HG03520 (cell line): ENCODE results near the gene NUAK2.

Source experiments
- ATAC-seq: cut with Tn5 transposase; IDR thresholded peaks from one replicate; pipeline ENCODE4 v1.9.1; 2021; ENCODE audit warnings: mild to moderate bottlenecking, moderate library complexity; ENCODE audit not compliant: unreplicated experiment

NUAK2 gene

GRCh38 chr1:205348554-205349487 is 27.3 kb upstream of the NUAK2 start:
- ATAC-seq: no peak

GRCh38 chr1:205346956-205347574 is 25.5 kb upstream of the NUAK2 start:
- ATAC-seq: no peak

- ATAC-seq: no peak
Observed at GRCh38 chr1:205345761-205346160, 24.2 kb upstream of the NUAK2 start.

DNA sequence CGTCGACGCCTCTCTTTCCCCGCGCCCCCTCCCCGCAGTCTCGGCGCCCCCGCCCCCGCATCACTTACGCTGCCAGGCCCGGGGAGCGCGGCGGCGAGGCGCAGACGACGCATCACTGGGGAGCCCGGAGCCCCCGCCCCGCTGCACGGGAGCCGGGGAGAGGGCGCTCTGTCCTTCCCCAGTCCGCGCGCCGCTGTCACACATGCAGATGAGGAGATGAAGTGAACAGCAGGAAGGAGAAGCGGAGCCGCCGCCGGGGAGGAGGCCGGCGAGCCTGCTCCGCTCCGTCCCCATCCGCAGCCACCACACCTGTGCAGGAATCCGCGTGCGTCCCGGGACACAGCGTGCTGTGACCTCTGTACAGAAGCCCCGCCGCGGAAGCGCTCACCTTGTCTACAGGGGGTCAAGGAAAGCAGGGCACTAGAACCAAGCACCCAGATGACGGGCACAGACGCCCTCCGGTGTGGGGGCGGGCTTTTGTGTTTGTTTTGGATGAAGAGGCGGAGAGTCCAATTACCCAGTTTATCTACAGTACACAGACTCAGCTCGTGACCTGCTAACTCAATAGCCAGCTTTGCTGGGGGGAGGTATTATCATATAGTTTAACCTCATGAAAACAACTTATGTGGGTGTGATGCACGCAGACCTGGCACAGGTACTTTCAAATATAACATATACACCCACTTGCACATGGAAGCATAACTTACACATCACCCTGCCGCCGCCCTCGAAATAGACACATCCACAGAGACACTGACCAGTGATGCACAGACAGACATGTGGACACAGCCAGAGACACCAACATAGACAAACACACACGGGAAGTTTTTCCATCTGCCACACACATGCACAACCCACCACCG is 22.8 kb upstream of the NUAK2 start:
- no peak for ATAC-seq

- ATAC-seq: no peak
Observed at GRCh38 chr1:205343431-205344065, 22.0 kb upstream of the NUAK2 start.

- ATAC-seq: no peak
Observed at GRCh38 chr1:205342986-205343385, 21.4 kb upstream of the NUAK2 start.

DNA sequence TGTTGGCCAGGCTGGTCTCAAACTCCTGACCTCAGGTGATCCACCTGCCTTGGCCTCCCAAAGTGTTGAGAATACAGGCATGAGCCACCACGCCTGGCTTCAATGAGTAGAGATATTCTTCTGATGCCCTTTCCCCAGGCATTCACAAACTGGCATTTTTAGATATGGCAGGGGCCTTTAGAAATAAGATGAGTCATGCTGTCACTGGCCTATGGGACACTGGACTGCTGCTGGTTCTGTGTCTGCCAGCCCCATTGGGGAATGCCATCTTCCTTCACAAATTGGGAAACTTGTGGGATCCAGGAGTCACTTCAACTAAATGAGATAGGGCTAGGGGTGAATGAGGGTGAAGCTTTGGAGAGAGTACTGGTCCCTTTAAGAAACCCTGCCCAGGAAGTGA is 19.1 kb upstream of the NUAK2 start:
- ATAC-seq: no peak

GRCh38 chr1:205339717-205340116 is 18.2 kb upstream of the NUAK2 start:
- peak; percentile 90 for ATAC-seq

- no peak for ATAC-seq
Observed at GRCh38 chr1:205339197-205339702, 17.7 kb upstream of the NUAK2 start.

DNA sequence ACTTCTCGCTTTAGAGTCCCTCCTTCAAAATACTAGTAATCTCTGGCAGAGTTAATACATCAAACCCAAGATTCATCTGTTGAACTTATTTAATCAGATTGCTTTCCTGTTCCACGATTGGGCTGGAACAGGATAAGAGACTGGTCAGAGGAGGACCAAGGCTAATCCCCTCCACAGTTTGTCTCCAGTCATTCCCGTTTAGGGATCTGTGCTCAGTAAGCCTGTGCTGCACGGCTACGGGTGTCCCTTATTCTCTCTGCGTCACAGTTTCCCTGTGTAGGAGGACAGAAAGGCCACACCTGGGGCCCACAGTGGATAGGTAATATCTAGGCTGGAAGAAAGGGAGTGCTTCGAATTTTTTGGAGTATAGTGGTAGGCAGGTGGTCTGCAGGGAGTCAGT is 16.5 kb upstream of the NUAK2 start:
- ATAC-seq: no peak

GRCh38 chr1:205337481-205337880 is 15.9 kb upstream of the NUAK2 start:
- no peak for ATAC-seq

GRCh38 chr1:205335692-205336091 is 14.1 kb upstream of the NUAK2 start:
- no peak for ATAC-seq

DNA sequence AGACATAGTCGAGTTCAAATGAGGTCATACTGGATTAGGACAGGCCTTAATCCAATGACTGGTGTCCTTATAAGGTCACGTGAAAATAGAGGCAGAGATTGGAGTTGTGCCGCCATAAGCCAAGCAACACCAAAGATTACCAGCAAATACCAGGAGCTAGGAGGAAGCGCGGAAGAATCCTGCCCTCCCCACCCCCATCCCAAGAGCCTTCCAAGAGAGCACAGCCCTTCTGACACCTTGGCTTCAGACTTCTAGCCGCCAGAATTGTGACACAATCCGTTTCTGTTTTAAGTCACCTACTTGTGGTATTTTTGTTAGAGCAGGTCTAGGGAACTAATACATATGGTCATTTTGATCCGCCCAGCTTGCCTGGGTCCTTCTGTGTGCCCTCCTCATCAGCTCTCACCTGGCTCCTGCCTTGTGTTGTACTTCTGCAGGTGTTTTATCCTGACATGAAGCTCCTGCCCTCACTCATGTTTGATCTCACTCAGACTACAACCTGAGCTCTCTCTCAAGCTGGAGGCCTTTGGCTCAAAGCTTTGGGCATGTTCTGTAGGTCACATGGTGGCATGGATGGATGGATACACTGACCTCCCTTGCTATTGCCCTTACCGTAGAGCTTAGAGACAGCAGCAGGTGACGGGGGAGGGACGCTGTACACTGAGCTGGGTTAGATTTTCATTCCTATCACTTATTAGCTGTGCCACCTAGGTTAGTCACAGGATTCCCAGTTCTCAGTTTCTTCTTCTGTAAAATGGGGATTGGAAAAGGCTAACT is 10.7 kb upstream of the NUAK2 start:
- ATAC-seq: no peak

- ATAC-seq: no peak
Observed at GRCh38 chr1:205330150-205330549, 8.6 kb upstream of the NUAK2 start.

- no peak for ATAC-seq
Observed at GRCh38 chr1:205329719-205330118, 8.2 kb upstream of the NUAK2 start.

- ATAC-seq: no peak
Observed at GRCh38 chr1:205328476-205328875, 6.9 kb upstream of the NUAK2 start.

GRCh38 chr1:205326812-205327466 is 5.4 kb upstream of the NUAK2 start:
- ATAC-seq: no peak

- no peak for ATAC-seq
Observed at GRCh38 chr1:205325334-205325884, 3.9 kb upstream of the NUAK2 start.

GRCh38 chr1:205324781-205325180 is 3.2 kb upstream of the NUAK2 start:
- ATAC-seq: no peak
